Stomach (tissue), 4 donors: Measurements from ENCODE around the gene EME1.

Source experiments
- POLR2AphosphoS5 ChIP-seq, 3 donors: sonication (generic); formaldehyde crosslinking; IDR thresholded peaks; one replicate each; pipeline ENCODE4 v1.6.1; 2016; ENCODE audit warnings: antibody characterized with exemption in 3 of 3
- TF ChIP-seq, protein P1 (sequence below), 7 experiments: fragments of 450-650 bp in 4 of 7; fragments of 200-600 bp in 3 of 7; sonication (generic) in 3 of 7; IDR thresholded peaks; one replicate each; pipeline ENCODE4 v1.5.1; 2016 to 2019; ENCODE audit warnings: antibody characterized with exemption in 7 of 7, control low read depth in 2 of 7, mild to moderate bottlenecking in 1 of 7

DNA sequence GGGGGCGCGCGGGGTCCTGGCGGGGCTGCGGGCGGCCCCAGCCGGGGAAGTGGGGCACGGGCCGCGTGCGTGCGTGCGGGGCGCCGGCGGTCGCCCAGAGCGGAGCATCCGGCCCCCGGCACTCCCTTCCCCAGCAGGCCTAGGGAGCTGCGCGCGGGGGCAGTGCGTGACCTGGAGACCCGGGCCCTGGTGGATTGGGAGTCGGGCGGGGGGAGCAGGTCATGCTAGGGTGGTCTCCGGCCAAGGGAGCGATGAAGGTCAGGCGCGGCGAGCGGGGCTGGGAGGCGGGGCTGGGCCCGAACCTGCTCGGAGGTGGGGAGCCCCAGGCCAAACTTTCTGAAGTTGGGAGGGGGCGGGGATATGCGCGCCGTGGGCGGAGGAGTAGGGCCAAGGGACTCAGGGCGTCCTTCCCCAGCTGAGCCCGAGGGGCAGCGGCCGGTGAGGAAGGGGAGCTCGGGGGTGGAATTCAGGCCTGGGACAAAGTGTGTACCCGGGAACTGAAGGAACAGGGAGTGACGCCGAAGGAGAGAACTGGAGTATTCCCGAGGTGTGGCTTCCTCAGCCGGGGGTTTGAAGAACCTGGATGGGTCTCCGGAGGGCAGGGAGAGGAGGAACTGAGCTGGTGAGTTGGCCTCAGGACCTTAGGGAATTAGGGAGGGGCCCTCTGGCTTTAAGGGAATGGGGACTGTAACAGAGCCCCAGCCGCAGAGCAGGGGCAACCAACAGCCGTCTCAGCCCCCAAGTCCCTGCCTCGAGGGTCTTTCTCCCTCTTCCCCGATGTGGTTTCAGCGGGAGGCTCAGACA lies 26.5 kb upstream of the EME1 start:
- TF ChIP-seq POLR2AphosphoS5 (IDR thresholded peaks at IDR 0.05) = no peak
- TF ChIP-seq, protein P1, sequence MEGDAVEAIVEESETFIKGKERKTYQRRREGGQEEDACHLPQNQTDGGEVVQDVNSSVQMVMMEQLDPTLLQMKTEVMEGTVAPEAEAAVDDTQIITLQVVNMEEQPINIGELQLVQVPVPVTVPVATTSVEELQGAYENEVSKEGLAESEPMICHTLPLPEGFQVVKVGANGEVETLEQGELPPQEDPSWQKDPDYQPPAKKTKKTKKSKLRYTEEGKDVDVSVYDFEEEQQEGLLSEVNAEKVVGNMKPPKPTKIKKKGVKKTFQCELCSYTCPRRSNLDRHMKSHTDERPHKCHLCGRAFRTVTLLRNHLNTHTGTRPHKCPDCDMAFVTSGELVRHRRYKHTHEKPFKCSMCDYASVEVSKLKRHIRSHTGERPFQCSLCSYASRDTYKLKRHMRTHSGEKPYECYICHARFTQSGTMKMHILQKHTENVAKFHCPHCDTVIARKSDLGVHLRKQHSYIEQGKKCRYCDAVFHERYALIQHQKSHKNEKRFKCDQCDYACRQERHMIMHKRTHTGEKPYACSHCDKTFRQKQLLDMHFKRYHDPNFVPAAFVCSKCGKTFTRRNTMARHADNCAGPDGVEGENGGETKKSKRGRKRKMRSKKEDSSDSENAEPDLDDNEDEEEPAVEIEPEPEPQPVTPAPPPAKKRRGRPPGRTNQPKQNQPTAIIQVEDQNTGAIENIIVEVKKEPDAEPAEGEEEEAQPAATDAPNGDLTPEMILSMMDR (IDR thresholded peaks at IDR 0.05) = no peak
